DND-41 (cell line): ENCODE data around the gene SCN5A.

Source experiments
- ATAC-seq: fragments of 200-7000 bp; cut with Tn5 transposase; 3 replicates; pipeline ENCODE4 v1.9.1; 2021; ENCODE audit warnings: low read depth; ENCODE audit not compliant: insufficient read depth
- DNase-seq: peaks from one replicate; pipeline ENCODE4 v3.0.0-alpha.2; 2020
- H2AFZ ChIP-seq: 2 replicates; pipeline ENCODE4 v1.6.0; 2012; ENCODE audit warnings: low read depth, low read length
- H3K27ac ChIP-seq: 2 replicates; pipeline ENCODE4 v1.5.1; 2012; ENCODE audit warnings: low read length, inconsistent platforms
- H3K27me3 ChIP-seq: fragments of 200-600 bp; sonication (generic); 2 replicates; pipeline ENCODE4 v1.6.0; 2012; ENCODE audit warnings: low read length, mild to moderate bottlenecking, inconsistent platforms; ENCODE audit not compliant: insufficient read depth, poor library complexity
- H3K36me3 ChIP-seq: 2 replicates; pipeline ENCODE4 v1.5.1; 2012; ENCODE audit warnings: low read length, inconsistent platforms; ENCODE audit not compliant: insufficient read depth
- H3K4me1 ChIP-seq: 2 replicates; pipeline ENCODE4 v1.5.1; 2012; ENCODE audit warnings: mild to moderate bottlenecking, low read length; ENCODE audit not compliant: insufficient read depth
- H3K4me2 ChIP-seq: 2 replicates; pipeline ENCODE4 v1.6.0; 2012; ENCODE audit warnings: mild to moderate bottlenecking, moderate library complexity, low read length, inconsistent platforms; ENCODE audit not compliant: insufficient read depth
- H3K4me3 ChIP-seq, 2 experiments: fragments of 200-600 bp in 1 of 2; shearing (Covaris generic) in 1 of 2; 2 replicates each; pipeline ENCODE4 v1.5.1; 2012 to 2016; ENCODE audit warnings: inconsistent platforms in 2 of 2, low read length in 2 of 2, mild to moderate bottlenecking in 2 of 2, low read depth in 1 of 2, moderate library complexity in 1 of 2
- H3K79me2 ChIP-seq: 2 replicates; pipeline ENCODE4 v1.6.0; 2012; ENCODE audit warnings: low read length, inconsistent platforms; ENCODE audit not compliant: insufficient read depth
- H3K9ac ChIP-seq: 2 replicates; pipeline ENCODE4 v1.6.0; 2012; ENCODE audit warnings: low read depth, mild to moderate bottlenecking, inconsistent platforms, low read length, moderate library complexity
- H3K9me3 ChIP-seq: 2 replicates; pipeline ENCODE4 v1.5.1; 2012; ENCODE audit warnings: low read length, moderate library complexity, mild to moderate bottlenecking, inconsistent platforms; ENCODE audit not compliant: insufficient read depth, severe bottlenecking
- H4K20me1 ChIP-seq: 2 replicates; pipeline ENCODE4 v1.6.0; 2012; ENCODE audit warnings: low read length; ENCODE audit not compliant: insufficient read depth
- EZH2 ChIP-seq: IDR thresholded peaks from 3 replicates; pipeline ENCODE4 v1.6.1; 2012; ENCODE audit warnings: borderline replicate concordance, low read depth, mild to moderate bottlenecking, moderate library complexity, low read length, inconsistent platforms; ENCODE audit not compliant: severe bottlenecking
- TF ChIP-seq, protein P1 (sequence below): IDR thresholded peaks from 2 replicates; pipeline ENCODE4 v1.5.1; 2012; ENCODE audit warnings: borderline replicate concordance, low read length, moderate library complexity, mild to moderate bottlenecking; ENCODE audit not compliant: poor library complexity, severe bottlenecking; ENCODE audit errors: extremely low read depth

SCN5A gene

DNA sequence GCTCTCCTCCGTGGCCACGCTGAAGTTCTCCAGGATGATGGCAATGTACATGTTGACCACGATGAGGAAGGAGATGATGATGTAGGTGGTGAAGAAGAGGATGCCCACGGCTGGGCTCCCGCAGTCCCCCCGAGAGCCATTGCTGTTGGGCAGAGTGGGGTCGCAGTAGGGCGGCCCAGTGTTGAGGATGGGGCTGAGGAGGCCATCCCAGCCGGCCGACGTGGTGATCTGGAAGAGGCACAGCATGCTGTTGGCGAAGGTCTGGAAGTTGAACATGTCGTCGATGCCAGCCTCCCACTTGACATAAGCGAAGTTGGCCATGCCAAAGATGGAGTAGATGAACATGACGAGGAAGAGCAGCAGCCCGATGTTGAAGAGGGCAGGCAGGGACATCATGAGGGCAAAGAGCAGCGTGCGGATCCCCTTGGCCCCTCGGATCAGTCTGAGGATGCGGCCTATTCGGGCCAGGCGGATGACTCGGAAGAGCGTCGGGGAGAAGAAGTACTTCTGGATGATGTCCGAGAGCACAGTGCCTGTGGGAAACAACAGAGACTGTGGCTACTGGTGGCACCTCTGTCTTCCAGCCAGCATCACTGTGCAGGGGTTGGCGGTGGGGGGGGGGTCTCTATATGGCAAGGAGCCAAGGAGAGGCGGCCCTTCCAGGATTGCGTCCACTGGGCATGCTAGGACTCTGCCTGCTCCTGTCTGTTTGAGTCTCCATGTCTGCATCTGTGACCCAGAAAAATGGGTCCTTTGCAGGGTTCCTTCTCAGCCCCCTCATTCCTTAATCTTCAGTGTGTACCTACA, 98.3 kb downstream of the SCN5A start:
- Histone ChIP-seq H3K4me1 (no peaks in the 10 kb centered on the region), H3K9me3 (peaks cover 2% of the 10 kb centered on the region), H3K27me3 (peaks cover 10% of the 10 kb centered on the region), H2AFZ (no peak overlapping the region), H3K36me3 (no peaks in the 10 kb centered on the region), H3K4me2 (no peak overlapping the region), H4K20me1 (no peaks in the 10 kb centered on the region), H3K9ac (no peak overlapping the region), H3K79me2 (no peaks in the 10 kb centered on the region), H3K27ac (no peak overlapping the region), H3K4me3 (no peak overlapping the region)
- ATAC-seq (no peak), DNase-seq (no peak)
- TF ChIP-seq EZH2: no peak
- TF ChIP-seq, protein P1, sequence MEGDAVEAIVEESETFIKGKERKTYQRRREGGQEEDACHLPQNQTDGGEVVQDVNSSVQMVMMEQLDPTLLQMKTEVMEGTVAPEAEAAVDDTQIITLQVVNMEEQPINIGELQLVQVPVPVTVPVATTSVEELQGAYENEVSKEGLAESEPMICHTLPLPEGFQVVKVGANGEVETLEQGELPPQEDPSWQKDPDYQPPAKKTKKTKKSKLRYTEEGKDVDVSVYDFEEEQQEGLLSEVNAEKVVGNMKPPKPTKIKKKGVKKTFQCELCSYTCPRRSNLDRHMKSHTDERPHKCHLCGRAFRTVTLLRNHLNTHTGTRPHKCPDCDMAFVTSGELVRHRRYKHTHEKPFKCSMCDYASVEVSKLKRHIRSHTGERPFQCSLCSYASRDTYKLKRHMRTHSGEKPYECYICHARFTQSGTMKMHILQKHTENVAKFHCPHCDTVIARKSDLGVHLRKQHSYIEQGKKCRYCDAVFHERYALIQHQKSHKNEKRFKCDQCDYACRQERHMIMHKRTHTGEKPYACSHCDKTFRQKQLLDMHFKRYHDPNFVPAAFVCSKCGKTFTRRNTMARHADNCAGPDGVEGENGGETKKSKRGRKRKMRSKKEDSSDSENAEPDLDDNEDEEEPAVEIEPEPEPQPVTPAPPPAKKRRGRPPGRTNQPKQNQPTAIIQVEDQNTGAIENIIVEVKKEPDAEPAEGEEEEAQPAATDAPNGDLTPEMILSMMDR: no peak

DNA sequence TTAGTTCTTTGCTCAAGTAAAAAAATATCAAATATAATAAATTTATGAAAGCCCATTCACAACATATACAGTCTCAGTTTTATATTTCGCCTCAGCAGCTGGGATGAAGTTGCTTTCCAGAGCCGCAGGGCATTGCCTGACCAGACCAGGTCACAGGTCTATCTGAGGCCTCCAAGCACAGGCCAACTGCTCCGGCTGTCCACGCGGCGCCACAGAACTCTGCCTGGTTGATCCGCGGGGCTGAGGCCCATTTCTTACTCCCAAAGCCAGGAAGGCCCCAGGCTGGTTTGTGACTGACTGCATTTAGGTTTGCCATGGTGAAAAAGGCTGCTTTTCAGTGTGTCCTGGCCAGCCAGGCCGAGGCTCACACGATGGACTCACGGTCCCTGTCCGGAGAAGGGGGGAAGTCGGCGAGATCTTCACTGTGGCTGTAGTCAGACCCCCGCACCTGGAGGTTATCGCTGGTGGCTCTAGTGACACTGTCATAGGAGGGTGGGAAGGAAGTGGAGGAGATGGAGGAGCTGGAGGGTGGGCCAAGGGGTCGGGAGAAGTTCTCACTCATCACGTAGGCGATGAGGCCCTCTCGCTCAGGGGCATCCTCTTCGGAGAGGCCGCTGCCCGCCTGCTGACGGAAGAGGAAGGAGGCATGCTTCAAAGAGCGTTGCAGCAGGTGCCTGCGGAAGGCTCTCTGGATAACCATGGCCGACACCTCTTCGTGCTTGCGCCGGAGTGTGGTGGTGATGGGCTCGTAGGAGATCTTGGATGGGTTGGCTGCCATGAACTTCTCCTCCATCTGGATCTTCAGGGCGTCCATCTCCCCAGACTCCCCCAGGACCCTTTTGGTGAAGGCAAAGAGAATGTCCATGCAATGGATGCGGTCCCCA, 99.3 kb downstream of the SCN5A start:
- H2AFZ ChIP-seq: no peak overlapping the region
- H3K36me3 ChIP-seq: no peaks in the 10 kb centered on the region
- ATAC-seq (no peak), DNase-seq (no peak)
- H4K20me1 ChIP-seq: no peaks in the 10 kb centered on the region
- H3K27ac ChIP-seq: no peak overlapping the region
- no peak for TF ChIP-seq EZH2
- TF ChIP-seq, protein P1: no peak
- no peak overlapping the region for H3K4me3 ChIP-seq
- peaks cover 2% of the 10 kb centered on the region for H3K9me3 ChIP-seq
- H3K79me2 ChIP-seq: no peaks in the 10 kb centered on the region
- no peak overlapping the region for H3K4me2 ChIP-seq
- no peaks in the 10 kb centered on the region for H3K4me1 ChIP-seq
- peaks cover 10% of the 10 kb centered on the region for H3K27me3 ChIP-seq
- H3K9ac ChIP-seq: no peak overlapping the region

DNA sequence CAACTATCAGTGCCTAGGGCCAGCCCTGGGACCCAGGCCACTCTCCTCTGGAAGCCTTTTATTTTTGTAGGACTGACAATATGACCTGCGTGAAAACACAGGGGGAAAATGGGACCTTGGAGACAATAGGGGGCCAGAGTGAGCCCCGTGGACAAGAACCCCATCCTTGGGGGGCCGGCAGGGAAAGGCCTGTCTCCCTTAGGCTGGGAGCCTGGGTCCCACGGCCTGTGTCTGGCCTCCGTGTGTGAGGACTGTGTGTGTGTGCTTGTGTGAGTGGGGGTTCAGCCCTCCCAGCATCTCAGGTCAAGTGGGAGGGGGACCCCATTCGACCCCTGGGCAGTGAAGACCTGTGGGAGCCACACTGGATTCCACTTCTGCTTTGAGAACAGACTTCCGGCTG, 100.0 kb downstream of the SCN5A start:
- peaks cover 10% of the 10 kb centered on the region for H3K27me3 ChIP-seq
- no peaks in the 10 kb centered on the region for H4K20me1 ChIP-seq
- no peak overlapping the region for H2AFZ ChIP-seq
- no peaks in the 10 kb centered on the region for H3K36me3 ChIP-seq
- no peak for DNase-seq
- no peak for ATAC-seq
- no peak overlapping the region for H3K27ac ChIP-seq
- no peaks in the 10 kb centered on the region for H3K4me1 ChIP-seq
- H3K79me2 ChIP-seq: no peaks in the 10 kb centered on the region
- H3K9me3 ChIP-seq: peaks cover 2% of the 10 kb centered on the region
- H3K4me2 ChIP-seq: no peak overlapping the region
- TF ChIP-seq, protein P1: no peak
- TF ChIP-seq EZH2: no peak
- H3K4me3 ChIP-seq: no peak overlapping the region
- no peak overlapping the region for H3K9ac ChIP-seq
